SK-N-MC (cell line): Measurements from ENCODE around the gene SAMD11.

Source experiments
- EZH2 ChIP-seq: fragments of 200-600 bp; sonication (generic); IDR thresholded peaks from one replicate; pipeline ENCODE4 v1.6.1; 2017; ENCODE audit warnings: antibody characterized with exemption
- POLR2AphosphoS5 ChIP-seq: IDR thresholded peaks from 2 replicates; pipeline ENCODE4 v1.6.1; 2012; ENCODE audit warnings: mild to moderate bottlenecking, low read depth, low read length, borderline replicate concordance

- TF ChIP-seq POLR2AphosphoS5 (no peak), EZH2 (no peak)
Measured at GRCh38 chr1:886311-886710, 37.4 kb upstream of the SAMD11 start.
